ENCODE measurements around the gene TVP23C.

GRCh38 chr17:15508466-15508865 is 54.8 kb downstream of the TVP23C start:
- TF ChIP-seq CTCF (conservative IDR thresholded peaks at IDR 0.05; ENCODE audit: low read depth in 2 of 2) (no peak), EZH2 (IDR thresholded peaks at IDR 0.05; ENCODE audit: low read depth, unreplicated experiment) (no peak), EZH2phosphoT487 (IDR thresholded peaks at IDR 0.05; ENCODE audit: unreplicated experiment) (no peak), POLR2AphosphoS5 (IDR thresholded peaks at IDR 0.05; ENCODE audit: low read depth) (no peak), CREB1 (CRISPR knock-in tag; IDR thresholded peaks at IDR 0.05; ENCODE audit: low read depth) (no peak), REST (IDR thresholded peaks at IDR 0.05; ENCODE audit: unreplicated experiment) (no peak), STAT1 (IDR thresholded peaks at IDR 0.05; ENCODE audit: unreplicated experiment) (no peak)
